ENCODE results near the gene TMPRSS6.
"Not testable (repeated sequence)": the region's sequence is repeated elsewhere in the genome, so short reads cannot be mapped to it uniquely, and the experiment has no call there.

TMPRSS6 gene

DNA sequence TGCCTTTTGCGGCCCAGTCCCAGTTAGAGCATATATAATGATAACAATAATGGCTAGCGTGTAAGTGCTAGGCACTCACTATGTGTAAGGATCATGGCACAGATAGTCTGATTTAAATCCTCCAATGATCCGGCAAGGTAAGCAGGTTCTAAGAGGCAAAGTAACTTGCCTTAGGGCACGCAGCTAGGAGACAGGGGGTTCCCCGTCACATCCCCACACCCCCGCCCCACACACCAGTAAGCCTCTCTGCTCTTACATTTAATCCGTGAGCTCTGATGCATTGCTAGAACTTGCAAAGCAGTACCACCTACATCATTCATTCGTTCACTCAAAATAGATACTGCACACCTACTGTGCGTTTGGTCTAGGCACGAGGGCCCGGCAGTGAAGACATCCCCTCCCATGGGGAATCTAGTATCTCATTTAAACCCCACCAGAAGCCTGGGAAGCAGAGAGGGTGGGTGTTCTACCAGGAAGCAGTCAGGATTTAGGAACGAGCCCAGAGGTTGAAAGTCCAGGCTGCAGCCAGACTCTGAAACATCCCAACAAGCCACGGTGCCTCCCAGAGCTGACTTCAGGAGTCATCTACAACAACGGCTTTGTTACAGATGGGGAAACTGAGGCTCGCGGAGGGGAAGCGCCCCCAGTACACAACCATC is 20.6 kb downstream of the TMPRSS6 start:
- no peak for DNase-seq

DNA sequence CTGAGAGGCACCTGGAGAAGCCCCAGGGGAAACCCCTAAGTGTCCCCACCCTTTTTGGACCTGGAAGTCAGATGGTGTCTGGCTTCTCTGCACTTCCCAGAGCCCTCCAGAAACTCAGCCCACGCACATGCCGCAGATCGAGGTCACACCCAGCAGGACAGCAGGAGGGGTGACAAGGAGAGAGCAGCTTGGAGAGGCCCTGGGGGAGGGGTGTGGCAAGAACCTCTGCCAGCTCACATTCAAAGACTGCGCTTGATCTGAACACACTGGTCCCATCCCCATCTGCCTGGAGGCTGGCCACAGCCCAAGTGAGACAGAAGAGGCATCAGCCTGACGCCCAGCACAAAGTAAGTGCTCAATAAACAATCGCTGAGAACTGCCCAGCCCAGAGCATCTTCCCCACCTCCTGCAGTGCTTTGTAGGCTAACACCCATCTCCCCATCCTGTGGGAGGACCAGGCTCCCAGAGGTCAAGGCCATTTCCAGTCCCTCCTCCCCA is 21.4 kb downstream of the TMPRSS6 start:
- DNase-seq = no peak

- no peak for DNase-seq
Measured at GRCh38 chr22:37086184-37086583, 23.3 kb downstream of the TMPRSS6 start.

- no peak for DNase-seq
Measured at GRCh38 chr22:37084385-37084784, 25.1 kb downstream of the TMPRSS6 start.

DNA sequence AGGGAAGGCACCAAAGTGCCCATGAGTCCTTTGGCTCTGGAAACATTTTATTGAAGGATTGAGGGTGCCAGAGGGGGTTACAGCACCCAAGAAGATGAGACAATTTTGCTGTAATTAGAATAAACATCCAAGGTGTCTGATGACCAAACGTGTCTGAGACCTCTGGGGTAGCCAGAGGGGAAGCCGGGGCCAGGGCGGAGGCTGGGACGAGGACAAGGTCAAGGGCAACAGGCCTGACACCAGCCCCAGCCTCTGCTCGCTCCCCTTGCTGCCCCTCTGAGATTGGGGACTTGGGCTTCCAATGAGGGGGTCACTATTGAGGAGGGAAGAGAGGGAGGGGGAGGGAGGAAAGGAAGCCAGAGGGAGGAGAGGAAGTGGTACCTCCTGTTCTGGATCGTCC is 25.6 kb downstream of the TMPRSS6 start:
- DNase-seq = no peak

GRCh38 chr22:37082251-37082873 is 27.2 kb downstream of the TMPRSS6 start:
- no peak for DNase-seq

DNA sequence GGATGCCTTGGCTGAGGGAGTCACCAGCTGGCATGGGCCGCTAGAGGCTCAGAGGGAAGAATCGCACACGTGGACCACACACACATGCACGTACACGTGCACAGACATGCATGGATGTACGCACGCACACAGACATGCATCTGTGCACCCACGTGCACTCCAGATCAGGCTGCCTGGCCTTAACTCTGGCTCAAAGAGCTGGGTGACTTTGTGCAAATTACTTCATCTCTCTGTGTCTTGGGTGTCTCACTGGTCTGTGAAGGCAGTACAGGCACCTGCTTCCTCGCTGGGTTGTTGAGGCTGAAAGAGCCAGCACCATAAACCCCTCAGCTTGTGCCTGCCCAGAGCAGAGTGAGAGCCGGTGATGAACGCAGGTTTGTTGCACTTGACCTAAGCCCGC is 28.7 kb downstream of the TMPRSS6 start:
- no peak for DNase-seq

DNA sequence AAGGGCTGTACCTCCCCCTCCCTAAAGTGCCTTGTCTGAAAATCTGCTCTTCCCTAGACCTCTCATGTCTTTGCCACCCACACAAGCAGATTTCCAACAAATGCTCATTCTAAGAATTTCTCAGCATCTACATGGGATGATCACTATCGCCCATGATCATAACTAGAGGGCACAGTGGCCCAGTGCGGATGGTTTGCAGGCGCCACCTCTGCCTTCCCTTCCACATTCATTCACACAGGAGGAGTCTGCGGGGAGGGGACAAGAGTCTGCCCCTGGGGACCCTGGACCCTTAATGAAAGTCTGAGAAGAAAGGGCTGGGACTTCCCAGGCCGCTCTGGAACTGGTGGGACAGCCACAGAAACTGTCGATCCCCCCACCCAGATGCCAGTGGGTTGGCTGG is 29.1 kb downstream of the TMPRSS6 start:
- DNase-seq = no peak

DNA sequence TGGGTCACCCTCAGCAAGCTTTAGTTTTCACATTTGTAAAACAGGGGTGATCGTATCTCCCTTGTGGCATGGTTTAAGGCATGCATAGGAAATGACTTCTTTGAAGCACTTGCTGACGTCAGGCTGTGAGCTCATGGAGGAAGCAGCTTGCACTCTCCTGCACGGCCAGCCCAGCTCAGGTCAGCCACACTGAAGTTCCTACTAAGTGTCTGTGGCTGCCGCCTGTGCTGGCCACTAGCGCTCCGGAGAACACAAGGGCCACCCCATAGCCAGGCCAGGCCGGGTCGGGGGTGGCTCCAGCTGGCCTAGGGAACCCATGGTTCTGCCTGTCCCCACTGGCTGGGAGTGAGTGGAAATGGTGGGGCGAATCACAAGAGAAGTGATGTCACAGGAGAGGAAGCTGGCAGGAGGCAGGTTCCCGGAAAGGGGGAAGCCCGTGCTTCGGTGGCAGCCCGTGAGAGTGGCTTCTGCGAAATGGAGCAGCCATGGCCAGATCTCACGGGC is 29.8 kb downstream of the TMPRSS6 start:
- DNase-seq = peak in 1 of 58 donors; percentile 11

GRCh38 chr22:37079158-37079557 is 30.4 kb downstream of the TMPRSS6 start:
- no peak for DNase-seq

DNA sequence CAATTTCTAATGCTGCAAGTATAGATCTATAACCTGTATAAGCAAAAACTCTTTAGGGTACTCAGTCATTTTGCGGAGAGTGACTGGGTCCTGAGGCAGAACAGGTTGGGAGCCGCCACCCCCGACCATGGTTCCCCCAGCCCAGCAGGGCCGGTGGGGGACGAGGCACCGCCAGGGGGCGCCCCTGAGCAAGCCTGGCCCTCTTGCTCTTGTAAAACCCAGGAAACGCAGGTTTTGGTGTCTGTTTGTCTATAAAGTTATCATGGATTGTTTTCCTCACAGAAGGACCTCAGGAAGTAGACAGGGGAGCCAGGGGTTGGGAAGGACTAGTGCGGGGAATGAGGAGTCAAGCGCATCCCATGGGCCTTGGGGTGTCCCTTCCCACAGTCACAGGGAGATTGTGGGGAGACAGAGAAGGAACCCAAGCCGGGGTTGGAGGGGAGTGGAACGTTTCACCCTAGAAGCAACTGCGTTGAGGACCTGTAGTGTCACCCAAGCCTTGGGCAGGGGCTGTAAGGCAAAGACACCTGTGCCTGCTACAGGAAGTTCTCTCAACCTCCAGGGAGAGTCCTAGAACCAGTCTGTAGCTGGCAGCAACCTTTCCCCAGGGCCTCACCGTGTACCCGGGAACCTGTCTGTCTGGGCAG is 31.6 kb downstream of the TMPRSS6 start:
- peak in 21 of 58 donors; percentile 5 to 58 (median 16) for DNase-seq

- no peak for DNase-seq
Measured at GRCh38 chr22:37075822-37076433, 33.6 kb downstream of the TMPRSS6 start.

DNA sequence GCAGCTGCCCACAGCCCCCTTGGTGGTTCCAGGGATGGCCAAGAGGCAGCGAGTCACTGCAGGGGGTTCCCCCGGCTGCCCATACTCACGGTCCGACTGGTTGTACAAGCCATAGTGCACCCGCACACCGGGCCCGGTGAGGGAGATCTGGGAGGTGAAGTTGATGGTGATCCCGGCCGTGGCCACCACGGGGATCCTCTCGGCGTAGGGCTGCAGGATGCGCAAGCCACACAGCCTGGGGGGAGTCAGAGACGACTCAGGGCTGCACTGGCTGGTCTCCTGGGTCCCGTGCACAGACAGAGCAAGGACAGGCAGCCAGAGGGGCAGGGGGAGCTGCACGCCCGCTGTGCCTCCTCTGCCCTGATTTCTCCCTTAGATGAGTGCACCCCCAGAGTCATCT is 34.5 kb downstream of the TMPRSS6 start:
- no peak for DNase-seq

DNA sequence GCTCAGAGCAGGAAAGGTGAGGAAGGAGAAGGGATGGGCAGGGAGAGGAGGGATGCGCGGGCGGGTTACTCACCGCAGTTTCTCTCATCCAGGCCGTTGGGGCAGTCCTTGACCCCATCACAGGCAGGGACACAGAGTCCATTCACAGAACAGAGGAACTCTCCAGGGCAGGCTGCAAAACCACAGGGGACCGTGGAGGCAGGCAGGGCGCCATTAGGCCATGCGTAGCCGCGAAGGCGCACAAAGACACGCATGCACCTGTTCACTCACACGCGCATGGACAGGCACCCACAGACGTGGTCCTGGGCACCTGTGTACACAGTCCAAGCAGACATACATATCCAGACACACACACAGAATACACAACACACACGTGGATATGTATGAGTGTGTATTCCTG is 35.0 kb downstream of the TMPRSS6 start:
- DNase-seq = no peak

DNA sequence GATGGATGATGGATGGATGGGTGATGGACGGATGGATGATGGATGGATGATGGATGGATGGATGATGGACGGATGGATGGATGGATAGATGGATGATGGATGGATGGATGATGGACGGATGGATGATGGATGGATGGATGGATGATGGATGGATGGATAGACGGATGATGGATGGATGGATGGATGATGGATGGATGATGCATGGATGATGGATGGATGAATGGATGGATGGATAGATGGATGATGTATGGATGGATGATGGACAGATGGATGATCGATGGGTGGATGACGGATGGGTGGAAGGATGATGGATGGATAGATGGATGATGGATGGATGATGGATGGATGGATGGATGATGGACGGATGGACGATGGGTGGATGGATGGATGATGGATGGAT is 36.8 kb downstream of the TMPRSS6 start:
- no peak for DNase-seq

DNA sequence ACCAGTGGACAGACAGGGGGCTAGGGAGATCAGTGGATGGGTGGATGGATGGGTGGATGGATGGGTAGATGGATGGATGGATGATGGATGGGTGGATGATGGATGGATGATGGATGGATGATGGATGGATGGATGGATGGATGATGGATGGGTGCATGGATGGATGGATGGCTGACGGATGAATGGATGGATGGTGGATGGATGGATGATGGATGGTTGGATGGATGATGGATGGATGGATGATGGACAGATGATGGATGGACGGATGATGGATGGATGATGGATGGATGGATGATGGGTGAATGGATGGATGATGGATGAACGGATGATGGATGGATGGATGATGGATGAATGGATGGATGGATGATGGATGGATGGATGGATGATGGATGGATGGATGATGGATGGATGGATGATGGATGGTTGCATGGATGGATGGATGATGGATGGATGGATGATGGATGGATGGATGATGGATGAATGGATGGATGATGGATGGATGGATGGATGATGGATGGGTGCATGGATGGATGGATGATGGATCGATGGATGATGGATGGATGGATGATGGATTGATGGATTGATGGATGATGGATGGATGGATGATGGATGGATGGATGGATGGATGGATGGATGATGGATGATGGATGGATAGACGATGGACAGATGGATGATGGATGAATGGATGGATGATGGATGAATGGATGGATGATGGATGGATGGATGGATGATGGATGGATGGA is 37.5 kb downstream of the TMPRSS6 start:
- not testable (repeated sequence) for DNase-seq

DNA sequence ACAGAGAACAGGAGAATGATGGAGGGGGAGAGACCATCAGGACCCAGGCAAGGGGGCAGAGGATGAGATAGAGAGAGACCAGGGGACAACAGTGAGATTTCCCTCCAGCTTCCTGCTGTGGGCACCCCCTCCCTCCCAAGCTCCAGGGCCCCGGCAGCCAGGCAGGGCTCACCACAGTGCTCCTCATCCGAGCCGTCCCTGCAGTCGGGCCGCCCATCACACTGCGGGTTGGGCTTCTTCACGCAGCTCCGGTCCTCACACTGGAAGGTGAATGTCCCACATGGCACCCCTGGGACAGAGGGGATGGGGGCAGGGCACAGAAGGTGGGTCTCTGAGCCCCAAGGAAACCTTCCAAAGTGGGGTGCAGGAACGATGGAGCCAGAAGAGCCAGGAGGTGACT is 38.8 kb downstream of the TMPRSS6 start:
- DNase-seq = no peak

DNA sequence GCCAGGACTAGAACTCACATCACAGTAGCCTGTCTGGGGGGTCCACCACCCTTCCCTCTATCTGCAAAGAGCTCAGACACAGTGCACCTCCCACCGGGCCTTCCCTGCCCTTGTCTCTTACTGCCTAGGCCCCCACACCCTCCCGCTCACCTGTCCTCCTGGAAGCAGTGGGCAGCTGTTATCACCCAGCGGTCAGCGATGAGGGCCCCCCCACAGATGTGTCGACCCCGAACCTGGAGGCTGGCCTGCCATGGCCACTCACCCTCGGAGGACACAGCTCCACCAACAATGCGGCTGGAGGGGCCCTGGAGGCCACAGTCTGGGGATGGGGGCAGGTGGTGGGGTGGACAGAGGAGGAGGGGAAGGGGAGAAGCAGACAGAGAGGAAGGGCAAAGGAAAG is 39.2 kb downstream of the TMPRSS6 start:
- DNase-seq = no peak

- DNase-seq = no peak
Measured at GRCh38 chr22:37069719-37070118, 39.8 kb downstream of the TMPRSS6 start.

- peak in 1 of 58 donors; percentile 33 for DNase-seq
Measured at GRCh38 chr22:37069319-37069718, 40.2 kb downstream of the TMPRSS6 start.

DNA sequence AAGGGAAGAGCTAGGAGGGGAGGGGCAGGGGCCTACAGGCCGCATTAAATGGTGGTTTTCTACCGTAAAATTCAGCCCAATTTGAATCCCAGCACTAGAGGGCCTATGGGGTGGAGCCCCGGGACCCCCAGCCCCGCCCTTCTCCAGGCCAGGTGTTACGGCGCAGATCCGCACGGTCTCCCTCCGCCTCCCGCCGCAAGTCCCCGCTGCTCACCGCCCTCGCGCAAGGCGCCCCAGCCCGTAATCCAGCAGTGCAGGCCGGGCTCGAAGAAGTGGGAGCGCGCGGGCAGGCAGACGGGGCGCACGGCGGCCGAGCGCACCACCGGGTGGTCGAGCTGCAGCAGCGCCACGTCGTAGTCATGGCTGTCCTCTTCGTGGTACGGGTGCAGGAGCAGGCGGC is 40.7 kb downstream of the TMPRSS6 start:
- no peak for DNase-seq
